Stimulated activated CD4-positive, alpha-beta T cell treated with anti-CD3 and anti-CD28 coated beads, Interleukin-1b, Interleukin-23, amount 100 ng/mL, for 48 hours (primary cell): ENCODE measurements around the gene SYT13.
"Not testable (repeated sequence)": the region's sequence is repeated elsewhere in the genome, so short reads cannot be mapped to it uniquely, and the experiment has no call there.

Experiments
- DNase-seq: peaks from one replicate; pipeline ENCODE4 v3.0.0-alpha.2; 2020

The SYT13 gene

DNA sequence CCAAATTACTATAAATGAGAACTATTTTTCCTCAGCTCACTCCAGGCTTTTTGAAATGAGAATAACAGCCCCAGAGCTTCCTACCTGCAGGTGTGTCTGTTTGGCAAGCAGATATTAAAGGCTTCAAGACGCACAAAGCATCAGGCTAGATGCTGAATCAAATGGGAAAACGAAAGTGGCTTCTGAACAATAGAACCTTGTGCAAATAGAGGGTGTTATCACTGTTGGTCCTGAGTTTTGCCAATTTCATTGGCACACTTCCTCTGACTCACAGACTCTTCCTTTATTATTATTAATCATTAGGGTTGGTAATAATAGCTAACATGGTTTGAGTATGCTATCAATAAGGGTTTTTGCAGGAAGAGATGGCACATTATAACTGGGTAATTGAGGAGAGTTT, 13.4 kb downstream of the SYT13 start:
- no peak for DNase-seq

DNA sequence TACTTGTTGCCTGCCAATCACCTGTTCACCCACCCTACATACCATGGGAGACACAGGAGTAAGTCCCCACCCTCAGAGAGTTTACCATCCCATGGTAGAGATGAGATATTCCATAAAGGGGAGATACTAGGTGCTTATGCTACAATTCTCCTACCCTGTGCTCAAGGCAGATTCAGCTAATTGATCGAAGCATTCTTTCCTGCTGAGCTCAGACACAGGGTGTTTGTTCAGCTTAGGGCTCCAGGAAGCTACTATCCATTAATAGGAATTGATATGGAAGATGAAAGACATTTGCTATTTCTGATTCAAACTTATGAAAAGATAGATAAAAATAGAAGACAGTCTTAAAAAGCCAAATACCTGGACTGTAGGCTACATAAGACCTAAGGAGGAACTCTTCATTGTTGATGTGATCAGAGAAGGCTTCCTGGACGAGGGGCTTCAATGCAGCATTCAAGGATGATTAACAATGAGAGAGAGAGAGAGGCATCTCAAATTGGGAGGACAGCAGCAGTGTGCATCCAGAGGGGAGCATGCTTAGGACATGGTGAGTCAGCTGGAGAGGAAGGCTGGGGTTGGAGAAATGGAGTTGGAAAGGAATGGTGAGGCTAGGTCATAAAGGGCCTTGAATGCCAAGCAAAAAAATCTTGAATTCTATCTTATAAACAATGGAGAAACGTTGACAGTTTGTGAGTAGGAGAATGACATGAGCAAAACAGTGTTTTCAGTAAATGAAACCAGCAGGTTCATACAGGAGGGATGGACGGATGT, 15.0 kb downstream of the SYT13 start:
- DNase-seq: no peak

DNA sequence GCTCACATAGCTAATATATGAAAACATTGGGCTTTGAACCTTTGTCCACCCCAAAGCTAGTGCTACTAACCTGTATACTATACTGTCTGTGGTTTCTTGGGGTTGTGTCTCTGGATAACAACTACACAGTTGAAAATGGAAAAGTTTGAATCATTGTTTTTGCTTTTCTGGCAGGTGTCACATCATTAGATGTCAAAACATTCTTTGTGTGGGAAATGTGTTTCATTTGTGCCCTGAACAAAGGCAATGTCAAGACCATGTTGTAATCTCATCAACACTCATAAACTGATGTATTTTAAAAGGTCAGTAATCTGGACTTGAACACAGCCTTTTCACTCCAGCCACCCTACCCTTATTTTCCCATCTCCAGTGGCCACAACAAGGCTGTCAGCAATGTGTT, 16.5 kb downstream of the SYT13 start:
- no peak for DNase-seq

DNA sequence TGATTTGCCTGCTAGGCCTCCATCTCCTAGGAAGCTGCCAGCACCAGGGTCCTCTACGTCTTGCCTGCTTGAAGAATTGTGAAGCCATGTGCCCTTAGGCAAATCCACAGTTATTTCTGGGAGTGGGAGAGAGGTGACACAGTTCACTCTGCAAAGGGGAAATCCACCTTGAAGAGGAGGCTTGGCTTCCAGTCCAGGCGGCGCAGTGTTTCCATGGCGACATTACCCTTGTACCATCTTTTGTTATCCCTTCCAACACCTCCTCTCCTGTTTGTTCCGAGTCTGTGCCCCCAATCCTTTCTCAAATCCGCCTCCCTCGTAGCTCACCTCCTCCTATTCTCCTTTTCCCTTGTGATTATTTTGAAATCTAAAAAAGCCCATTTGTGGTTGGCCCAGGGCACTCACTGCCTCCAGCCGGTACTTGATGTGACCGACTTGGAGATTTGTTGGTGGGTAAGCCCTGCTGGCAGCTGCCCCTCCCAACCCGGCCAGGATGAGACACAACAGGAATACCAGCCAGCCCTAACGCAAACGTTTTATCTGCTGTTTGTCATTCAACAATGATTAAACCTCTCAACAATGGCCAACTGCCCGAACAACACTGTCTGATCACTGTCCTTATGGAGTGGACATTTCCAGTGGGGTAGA, 18.4 kb downstream of the SYT13 start:
- no peak for DNase-seq

DNA sequence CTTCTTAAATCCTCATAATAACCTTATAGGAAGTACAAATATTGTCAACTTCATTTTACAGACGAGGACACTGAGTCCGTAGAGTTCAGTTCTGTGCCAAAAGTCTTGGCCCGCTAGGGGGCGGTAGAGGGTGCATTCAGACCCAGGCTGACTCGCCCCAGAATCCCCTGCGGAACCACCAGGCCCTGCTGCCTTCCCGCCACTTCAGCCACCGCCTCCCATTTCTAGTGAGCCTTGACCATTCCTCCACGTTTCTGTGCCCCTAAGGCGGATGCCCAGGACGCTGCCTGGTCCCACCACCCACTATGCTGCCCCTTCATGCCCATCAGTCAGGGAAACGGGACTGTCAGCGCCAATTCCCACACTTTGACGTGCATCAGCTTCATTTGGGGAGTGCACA, 19.1 kb downstream of the SYT13 start:
- peak; percentile 22 for DNase-seq

DNA sequence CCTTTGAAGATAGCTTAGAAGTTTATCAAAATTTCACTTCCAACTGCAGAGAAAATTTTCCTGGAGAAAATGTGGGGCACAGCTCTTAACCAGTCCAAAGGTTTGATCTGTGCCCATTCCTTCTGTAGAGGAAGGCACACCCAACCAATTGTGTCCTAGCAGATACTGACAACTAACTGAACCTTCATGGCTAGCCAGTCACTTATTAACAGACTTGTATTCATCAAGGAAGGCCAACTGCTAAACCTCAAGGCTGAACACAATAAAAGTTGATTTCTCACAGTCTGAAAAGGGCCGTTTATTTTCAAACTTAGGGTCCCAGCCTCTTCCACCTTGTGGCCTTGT, 19.5 kb downstream of the SYT13 start:
- DNase-seq: no peak

DNA sequence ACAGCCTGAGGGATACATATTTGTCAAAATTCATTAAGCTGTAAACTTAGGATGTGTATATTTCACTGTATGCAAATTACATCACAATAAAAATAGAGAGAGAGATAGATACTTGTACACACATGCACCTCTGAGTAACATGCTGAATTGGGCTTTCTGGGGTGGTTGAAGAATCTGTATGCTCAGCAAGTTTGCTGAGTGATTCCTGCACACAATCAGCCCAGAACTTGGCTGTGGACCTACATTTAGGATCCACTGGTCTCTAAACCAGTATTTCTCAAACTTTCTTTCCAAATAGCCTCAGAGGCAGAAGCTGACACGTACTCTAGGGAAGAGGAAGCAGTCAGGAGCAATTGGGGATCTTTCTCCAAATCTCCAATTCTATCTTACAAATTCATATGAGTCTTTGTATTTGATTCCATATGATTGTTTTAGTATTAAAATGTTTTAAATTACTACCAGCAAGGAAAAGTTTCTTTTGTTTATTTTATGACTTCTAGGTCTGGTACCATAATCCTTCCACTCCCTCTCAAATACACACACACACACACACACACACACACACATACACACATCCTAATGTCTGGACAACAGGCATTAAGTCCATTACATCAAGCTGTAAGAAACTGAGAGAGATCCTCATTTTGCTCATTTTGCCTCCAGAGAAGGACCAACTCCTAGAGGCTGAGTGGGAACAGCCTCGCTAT, 20.0 kb downstream of the SYT13 start:
- DNase-seq: no peak

DNA sequence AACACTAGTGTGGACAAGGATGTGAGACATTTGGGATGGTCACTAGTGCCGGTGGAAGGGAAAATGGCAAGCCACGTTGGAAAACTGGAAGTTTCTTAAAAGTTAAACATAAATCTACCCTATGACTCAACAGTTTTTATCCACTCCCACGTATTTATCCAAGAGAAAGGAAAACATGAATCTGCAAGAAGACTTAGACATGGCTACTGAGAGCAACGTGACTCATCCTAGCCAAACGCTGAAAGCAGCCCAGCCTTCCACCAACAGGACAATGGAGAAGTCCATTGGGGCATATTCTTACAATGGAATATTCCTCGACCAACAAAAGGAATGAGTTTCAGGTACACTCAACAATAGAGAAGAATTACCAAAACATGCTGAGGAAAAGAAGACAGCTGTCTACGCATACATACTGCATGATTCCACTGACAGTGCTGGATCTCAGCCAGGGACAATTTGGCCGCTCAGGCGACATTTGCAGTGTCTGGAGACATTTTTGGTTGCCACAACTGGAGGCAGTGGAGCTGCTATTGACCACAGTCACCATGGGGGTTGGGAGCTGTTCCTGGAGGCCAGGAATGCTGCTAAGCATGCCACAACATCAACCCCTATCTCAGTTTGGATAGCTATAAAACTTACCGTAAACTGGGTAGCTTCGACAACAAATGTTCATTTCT, 21.2 kb downstream of the SYT13 start:
- DNase-seq: no peak

DNA sequence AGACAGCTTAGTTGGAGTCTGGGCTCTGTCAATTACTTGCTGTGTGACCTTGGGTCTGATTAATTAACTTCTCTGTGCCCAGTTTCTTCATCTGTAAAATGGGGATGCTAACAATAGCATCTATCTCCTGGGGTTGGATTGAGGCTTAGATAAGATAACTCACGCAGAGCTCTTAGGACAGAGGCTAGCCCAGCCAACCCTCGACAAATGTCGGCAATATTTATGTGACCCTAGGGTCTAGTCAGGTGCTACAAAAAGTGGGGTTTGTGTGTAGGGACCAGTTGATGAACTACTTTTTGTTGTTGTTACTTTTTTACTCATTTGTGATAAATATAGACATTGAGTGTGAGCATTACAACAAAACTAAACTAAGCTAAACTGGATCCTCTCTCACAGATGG, 22.4 kb downstream of the SYT13 start:
- DNase-seq: no peak

DNA sequence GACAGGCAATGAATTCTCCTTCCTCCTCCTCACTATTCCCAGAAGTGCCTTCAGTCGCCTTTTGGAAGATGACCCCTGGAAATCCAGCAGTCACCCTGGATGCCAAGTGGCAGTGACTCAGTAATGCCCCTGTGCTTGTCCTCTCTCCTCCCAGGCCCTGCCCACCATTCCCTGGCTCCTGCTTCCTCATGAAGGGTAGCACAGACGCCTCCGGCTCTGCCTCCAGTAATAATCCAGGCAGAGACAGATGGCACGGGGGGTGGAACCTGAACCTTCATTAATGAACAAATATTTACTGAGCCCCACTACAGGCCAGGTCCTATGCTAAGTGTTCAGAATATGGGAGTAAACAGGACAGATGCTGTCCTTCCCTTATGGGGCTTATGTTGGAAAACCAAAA, 23.2 kb downstream of the SYT13 start:
- DNase-seq: no peak

DNA sequence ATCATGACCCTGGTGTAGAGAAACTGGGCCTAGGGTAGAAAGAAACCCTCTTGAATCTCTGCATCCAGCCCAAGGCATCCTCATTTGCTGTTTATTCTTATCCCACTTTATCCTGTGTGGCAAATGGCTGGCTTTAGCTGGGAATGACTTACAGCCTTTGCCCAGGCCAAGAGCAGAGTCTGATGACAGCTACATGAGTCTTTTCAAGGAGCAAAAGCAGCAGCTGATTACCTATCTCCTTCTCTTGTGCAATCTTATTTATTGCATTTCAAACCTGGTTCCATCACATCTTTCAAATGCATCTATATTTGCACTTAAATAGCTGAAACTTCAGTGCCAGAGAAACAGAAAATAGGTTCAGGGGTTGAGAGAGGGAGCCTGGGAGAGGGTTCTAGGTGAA, 26.1 kb downstream of the SYT13 start:
- DNase-seq: no peak

DNA sequence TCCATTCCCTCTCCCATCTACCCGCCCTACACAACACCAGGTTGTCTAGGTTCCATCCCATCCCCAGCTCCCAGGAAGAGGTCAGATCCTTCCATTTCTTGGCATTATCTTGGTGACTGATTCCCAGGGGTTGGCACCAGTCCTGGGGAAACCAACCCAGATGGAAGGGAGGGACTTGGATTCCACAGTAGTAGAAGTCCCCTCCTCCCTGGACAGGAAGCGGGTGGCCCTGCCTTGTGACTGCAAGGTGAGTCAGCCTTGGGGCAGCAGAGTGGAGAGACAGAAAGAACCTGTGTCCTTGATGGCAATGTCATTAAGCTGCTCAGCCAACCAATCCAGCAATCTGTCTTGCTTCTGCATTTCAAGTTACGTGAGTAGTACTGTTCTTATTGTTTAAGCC, 26.5 kb downstream of the SYT13 start:
- DNase-seq: no peak

DNA sequence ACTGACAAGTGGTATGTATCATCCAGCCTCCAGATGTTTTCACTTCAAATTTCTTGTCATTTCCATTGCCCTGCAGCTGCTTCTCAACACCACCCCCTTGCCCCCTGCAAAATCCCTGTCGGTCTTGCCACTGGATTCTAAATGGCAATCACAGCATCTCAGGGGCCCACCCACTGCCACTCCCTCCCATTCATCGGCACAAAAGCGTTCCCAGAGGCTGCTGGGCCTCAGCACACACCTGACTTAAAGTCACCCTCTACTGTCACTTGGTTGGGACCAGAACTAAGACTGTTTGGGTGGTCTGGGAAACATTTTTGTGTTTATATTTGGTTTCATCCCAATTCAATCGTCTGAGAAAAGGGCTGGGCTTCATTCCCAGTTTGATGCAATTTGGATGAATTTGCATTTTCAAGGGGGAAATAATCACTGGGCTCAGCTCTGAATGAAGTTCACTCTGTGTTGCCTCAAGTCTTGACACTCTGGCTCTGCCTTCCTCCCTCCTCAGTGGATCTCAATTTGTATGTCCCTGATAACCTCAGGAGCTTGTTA, 27.1 kb downstream of the SYT13 start:
- DNase-seq: no peak

DNA sequence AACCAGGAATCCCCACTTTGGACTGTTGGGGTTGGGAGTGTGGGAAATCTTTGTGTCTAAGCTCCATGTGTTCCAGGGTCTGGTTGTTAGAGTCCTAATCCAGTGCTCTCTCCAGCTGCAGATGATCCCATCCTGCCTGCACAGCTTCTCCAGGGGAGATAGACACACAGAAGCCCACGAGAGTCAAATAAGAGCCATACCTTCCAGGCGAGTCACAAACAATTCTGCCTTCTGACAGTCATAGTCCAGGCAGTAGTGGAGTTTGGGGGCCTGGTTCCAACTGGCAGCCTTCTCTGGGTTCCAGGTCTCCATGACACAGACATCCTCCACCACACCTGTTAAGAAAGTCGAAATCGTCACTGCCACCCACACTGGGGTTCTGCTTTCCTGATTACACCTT, 32.1 kb downstream of the SYT13 start:
- DNase-seq: no peak

DNA sequence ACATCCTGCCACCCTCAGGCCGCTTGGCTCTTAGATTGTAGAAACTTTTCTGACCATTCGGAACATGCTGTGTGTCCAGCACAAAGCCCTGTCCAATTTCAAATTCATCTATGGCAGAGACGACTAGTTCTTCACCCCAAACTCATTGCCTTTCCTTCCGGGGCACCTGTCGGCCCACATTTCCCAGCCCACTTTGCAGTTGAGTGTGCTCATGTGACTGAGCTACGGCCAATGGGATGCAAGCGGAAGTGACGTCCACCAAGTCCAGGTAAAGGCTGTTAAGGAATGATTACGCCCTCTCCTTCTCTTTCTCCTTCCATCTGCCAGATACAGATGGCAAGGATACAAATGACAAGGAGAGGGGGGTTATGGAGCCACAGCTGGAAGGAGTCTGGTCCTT, 32.5 kb downstream of the SYT13 start:
- DNase-seq: no peak

DNA sequence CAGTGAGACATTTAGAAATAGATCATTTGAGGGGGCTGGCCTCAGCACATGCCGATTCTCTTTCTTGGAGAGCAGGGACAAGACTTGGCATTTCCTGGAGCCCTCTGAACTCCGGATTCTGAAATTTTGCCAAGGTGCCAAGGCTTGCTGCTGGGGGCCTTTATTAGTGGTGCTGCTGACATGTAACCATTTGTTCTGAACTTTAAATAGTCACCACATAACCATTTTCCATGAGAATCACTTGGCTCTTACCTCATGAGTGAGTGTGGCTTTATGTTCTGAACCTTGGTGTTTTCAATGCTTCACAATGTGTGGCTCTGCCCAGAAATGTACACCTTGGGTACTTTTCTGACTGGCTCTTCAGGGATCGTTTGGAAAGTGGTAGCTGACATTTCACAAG, 33.3 kb downstream of the SYT13 start:
- no peak for DNase-seq

DNA sequence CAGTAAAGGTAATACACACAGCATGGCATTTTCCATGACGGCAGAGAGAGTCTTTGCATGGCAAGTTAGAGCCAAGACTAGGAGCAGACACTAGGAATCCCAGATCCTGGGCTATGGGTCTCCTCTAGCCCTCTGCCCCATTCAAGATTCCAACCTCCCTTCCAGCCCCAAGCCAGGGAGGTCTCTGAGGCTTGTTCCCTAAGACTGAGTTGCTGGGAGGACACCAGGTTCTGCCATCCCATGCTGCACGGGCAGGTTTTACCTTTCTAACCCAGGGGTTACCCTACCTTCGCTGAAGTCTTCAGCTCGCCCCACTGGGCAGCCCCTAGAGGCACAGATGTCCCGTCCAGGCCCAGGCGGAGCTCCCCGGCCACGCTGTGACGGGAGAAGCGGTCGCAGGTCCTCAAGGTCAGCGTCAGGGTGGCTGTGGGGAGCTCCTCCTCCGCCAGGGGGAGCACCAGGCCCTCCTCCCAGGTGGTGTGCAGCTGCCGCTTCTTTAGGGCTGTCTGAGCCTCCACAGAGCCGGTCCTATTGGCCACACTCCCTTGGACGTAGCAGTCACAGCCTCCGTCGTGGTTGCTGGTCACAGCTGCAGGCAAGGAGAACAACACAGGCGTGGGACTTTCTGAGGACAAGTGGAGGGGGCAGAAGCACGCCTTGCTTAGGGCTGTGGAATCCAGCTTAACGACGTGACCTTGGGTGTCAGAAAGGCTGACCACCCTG, 33.8 kb downstream of the SYT13 start:
- DNase-seq: peak; percentile 21

DNA sequence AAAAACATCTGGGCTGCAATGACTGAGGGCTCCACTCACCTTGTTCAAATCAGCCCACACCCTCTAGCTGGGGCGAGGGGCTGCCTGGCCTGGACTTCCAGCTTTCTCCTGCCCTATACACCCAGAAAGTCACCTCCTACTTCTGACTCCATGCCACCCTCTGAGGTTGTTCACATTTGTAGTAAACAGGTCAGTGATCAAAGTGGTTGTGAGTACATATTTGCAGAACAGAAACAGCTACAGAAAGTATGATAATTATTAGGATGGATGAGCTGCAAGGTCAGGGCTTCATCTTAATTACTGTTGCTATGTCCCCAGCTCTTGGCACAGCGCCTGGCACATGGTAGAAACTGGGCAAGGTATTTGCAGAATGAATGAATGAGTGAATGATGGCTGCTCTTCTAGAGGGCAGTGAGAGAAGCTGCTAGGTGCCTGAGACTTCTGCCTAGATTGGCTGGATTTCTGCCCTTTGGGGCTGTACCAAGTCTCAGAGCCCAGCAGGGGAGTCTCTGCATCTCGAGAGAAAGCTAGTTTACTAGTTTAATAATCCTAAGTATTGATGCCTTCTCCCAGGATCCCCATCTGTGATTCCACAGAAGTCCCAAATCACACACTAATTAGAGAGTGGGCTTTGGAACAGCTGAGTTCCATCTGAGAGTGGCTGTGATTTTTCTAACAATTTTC, 36.0 kb downstream of the SYT13 start:
- no peak for DNase-seq

DNA sequence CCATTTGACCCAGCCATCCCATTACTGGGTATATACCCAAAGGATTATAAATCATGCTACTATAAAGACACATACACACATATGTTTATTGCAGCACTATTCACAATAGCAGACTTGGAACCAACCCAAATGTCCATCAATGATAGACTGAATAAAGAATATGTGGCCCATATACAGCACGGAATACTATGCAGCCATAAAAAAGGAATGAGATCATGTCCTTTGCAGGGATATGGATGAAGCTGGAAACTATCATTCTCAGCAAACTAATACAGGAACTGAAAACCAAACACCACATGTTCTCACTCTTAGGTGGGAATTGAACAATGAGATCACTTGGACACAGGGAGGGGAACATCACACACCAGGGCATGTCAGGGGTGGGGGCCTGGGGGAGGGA, 36.8 kb downstream of the SYT13 start:
- DNase-seq: not testable (repeated sequence)

DNA sequence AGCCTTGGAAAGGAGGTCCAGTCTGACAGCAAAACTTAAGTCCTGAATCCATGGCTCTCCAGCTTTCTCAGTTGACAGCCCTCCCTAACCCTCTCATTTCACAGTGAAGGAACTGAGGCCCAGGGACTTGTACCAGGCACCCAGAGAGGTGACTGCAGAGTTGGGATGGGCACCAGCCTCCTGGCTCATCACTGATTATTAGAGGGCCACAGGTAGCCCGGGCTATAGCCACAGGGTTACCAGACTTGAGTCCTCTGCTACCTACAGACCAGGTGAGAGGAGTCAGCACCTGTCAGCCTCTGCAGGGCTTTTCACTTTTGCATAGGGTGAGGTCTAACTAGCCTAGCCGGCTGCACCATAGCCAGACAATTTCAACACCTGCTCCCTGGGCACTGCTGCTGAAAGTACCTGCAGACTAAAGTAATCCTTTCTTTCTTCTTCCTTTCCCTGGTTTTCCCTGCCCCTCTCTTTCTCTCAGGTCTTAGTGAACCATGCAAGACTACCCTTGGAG, 37.6 kb downstream of the SYT13 start:
- no peak for DNase-seq

DNA sequence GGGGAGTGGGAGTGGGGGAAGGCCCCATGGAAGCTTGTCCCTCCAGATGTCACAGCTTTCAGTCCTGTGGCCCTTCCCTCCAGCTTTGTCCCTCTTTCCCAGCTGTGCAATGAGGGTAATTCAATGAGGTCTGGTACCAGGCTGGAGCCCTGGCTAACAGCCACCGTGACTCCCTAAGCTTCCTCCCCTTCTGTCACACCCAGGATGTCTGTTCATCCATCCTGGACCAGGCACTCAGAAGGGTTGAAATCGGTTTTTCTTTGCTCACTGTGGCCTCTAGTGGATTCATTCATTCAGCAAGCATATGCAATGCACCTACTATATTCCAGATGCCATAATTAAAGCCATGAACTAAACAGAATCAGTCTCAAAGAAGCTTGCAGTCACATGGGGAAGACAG, 38.7 kb downstream of the SYT13 start:
- DNase-seq: no peak

DNA sequence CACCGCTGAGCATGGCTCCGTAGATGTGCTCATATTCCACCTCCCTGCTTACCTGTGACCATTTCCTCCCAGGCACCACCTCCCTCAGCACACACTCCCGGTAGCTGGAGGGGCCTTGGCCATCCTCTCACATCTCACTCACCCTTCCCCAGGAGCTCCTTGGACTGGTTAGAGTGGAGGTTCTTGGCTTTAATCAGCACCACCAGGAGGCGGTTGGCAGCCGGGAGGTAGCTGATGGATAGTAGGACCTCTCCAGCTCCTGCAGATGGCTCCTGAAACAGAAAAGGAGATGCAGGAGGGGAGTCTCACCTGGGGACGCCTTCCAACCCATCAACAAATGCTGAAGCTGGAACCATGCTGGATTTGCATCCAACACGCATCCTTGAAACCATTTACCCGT, 39.9 kb downstream of the SYT13 start:
- no peak for DNase-seq
